HG03565 (cell line): ENCODE measurements around the gene SLC25A41.

Source experiments
- ATAC-seq: cut with Tn5 transposase; IDR thresholded peaks from one replicate; pipeline ENCODE4 v1.9.1; 2021; ENCODE audit warnings: mild to moderate bottlenecking, moderate library complexity; ENCODE audit not compliant: unreplicated experiment

SLC25A41 gene

GRCh38 chr19:6376512-6377190 lies 56.9 kb downstream of the SLC25A41 start:
- no peak for ATAC-seq
